Fibroblast of upper back skin (primary cell): ENCODE results near the gene RIPOR3.
"Not testable (repeated sequence)": the region's sequence is repeated elsewhere in the genome, so short reads cannot be mapped to it uniquely, and the experiment has no call there.

Source experiments
- DNase-seq: peaks from one replicate; pipeline ENCODE4 v3.0.0-alpha.2; 2013

The RIPOR3 gene

DNA sequence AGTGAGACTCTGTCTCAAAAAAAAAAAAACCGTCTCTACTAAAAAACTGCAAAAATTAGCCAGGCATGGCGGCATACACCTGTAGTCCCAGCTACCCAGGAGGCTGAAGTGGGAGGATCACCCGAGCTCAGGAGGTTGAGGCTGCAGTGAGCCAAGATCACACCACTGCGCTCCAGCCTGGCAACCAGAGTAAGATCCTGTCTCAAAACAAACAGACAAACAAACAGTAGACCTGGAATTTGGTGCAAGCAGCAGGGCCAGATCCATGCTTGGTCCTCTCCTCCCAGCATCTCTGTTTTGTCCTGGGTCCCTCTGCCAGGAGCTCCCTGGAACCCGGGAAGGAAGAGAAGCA lies 11.6 kb downstream of the RIPOR3 start:
- DNase-seq, result no peak

DNA sequence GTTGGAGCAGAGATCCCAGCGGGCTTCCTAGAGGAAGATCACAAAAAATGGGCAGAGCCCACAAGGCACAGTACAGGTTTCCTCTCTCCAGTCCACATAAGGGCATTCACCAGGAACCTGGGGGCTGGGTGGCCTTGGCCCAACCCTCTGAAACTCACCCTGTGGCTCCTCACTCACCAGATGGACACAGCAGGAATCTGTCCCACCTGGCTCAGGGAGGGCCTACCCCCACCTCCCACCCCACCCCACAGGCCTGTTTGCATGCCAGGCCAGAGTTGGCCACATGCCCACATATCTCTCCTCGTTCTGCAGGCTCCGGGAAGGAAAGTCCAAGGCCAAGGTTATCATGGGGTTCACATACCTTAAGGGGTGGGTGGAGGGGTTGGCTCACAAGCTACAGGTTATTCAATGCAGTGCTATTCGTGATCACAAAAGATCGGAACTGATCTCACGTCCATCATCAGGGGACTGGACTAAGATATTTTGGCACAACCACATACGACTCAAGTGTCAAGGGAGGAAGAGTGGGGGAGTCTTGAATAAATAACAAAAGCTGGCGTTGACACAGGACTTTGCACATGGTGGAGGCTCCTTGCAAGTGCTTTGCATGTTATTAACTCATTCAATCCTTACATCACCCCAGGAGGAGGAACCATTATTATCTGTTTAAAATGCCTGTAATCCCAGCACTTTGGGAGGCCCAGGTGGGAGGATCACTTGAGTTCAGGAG lies 13.0 kb downstream of the RIPOR3 start:
- no peak for DNase-seq

DNA sequence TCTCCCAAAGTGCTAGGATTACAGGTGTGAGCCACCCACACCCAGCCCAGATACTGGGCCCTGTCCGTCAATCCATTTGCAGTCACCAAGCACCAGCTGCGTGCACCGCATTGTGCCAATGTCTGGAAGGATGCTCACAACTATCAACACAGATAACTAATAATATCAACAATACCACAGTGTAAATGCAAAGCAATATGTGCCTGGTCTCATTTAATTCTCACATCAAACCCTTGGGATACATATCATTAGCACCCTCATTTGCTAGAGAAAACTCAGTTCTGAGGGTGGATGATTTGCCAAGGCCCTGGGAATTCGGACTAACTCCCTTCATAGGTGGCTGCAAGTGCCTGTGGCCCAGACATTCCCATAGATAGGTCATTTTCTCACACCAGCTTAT lies 14.5 kb downstream of the RIPOR3 start:
- DNase-seq, result no peak

DNA sequence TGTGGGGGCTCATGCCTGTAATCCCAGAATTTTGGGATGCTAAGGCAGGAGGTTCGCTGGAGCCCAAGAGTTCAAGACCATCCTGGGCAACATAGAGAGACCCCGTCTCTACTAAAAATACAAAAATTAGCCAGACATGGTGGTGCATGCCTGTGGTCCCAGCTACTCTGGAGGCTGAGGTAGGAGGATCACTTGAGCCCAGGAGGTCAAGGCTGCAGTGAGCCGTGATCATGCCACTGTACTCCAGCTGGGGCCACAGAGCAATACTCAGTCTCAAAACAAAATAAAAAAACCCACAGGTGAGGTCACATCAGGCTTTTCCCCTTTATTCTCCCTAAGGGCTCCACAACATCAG lies 15.0 kb downstream of the RIPOR3 start:
- DNase-seq, result not testable (repeated sequence)

DNA sequence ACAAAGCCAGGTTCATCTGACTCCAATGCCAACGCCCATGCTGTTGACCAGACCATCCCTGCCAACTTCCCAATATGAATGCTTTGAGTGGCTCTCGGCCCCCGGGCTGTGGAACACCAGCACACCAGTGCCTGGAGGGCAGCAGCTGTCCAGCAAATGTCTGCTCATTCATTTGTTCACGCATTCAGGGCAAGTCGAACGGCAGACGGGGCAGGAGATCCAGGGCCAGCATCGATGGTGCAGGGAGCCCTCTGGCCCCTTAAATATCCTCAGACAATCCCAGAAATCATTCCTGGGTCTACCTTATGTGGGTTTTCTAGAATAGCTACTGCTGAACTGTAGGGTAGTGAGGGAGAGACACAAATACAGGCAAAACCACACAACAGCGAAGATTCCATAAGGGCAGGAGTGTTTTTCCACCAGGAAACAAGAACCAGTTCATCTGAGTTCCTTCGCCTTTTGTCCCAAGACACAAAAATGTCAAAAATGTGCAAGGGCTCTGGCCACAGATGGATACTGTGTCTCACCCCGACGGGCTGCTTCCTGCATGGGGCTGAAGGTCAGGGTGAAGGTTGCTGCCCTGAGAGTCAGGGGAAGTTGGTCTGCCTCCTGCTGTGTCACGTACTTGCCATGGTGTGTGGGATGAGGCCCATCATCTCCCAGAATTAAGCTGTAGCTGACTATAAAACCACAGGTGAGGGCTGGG lies 15.5 kb downstream of the RIPOR3 start:
- DNase-seq, result no peak

DNA sequence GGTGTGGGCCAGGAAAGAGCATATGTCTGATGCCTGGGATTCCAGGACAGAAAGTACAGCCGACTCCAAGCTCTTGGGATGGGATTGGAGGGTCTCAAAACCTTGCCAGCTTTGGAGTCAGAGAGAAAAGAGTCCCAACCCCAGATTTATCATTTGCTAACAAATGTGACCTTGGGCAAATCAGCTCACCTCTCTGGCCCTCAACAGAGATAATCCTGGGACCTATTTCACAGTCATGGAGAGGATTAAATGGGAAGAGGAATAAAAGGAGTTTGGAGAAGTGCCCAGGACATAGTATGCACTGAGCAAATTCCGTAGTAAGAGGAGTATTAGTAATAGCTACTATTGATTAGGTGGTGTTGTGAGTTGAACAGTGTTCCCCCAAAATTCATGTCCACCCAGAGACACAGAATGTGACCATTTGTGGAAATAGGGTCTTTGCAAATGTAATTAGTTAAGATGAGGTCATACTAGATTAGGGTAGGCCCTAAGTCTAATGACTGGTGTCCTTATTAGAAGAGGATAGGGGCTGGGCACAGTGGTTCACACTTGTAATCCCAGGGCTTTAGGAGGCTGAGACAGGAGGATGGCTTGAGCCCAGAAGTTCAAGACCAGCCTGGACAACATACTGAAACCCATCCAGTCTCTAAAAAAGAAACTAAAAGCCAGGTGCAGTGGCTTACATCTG lies 17.1 kb downstream of the RIPOR3 start:
- DNase-seq, result no peak

DNA sequence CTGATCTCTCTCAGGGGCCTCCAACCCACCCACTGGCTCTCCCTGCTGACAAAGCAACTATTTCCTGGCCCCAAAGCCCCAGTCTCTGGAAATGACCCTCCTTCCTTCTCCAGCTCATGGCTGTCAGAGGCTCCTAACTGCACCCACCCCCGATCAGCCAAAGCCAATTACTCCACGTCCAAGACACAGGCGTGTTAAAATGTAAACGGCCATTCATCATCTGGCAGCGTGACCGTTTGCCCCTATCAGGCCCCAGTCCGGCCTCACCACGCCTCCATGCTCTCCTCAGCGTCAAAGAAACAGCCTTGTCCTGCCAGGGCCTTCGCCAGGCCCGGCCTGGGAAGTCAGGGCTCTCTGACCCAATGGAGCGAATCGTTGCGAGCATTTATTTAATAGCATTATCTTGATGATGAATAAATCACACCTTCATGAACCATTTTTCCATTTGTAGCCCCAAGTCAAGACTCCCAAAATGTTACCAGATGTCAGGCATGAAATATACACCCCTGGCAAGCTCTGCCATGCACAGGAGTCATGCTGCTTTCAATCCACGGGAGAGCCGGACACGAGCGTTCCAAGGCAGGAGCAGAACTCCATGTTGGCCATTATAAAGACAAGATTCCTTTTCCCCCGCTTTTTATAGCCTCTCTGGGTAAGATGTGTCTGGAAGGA lies 17.7 kb downstream of the RIPOR3 start:
- DNase-seq, result no peak

DNA sequence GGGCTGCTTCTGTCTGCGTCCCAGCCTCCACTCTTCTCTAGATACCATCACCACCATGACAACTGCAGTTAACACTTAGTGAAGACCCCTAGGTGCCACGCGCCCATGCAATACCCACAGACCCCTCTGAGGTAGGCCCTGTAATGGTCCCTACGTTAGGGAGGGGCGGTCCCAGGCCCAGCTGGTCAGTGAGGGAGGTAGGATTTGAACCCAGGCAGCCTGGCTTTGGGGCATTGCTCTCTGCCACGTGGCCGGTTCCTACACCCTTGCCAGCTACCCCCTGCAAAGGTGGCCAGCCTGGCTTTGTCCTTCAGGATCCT lies 18.2 kb downstream of the RIPOR3 start:
- DNase-seq, result no peak

DNA sequence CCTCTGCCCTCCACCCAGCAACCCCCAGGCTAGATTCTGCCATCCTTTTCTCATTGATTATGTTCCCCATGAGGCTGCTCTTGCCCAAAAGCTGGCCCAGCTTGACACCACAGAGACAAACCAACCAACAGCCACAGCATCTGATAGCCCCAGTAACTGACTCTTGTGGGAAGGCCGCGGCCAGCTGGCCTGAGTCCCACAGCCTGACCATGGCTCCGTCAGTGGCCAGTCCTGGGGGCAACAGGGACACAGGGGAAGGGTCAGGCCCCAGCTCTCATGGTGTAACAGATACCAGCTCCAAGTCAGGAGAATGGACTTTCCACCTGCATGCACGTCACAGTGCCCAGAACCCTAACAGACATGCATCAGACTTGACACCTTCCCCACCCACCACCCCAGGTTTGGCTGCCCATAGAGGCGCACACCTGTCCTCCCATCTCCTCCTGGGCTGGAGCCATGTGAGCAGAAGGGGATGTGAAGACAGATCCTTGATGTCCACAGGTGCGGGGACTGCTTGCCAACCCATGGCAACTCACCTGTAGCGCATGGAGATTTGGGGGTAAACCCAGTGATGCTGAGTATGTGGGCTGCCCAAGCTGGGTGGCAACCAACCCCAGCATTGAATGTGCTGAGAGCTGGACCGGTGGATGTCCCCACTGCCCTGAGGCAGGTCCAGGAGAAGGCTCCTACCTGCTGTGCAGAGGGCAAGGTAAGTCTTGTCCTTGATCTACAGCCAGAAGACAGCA lies 18.8 kb downstream of the RIPOR3 start:
- DNase-seq, result no peak

DNA sequence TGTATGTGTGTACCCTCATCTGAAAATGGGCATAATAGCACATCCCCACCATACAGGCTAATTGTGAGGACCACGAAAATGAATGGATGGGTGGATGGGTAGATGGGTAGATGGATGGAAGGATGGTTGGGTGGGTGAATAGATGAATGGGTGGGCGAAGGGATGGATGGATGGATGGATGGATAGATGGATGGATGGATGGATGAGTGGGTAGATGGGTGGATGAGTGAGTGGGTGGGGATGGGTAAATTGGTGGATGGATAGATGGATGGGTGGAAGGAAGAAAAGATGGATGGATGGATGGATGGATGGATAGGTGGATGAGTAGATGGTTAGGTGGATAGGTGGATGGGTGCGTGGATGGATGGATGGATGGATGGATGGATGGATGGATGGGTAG lies 19.7 kb downstream of the RIPOR3 start:
- DNase-seq, result no peak

DNA sequence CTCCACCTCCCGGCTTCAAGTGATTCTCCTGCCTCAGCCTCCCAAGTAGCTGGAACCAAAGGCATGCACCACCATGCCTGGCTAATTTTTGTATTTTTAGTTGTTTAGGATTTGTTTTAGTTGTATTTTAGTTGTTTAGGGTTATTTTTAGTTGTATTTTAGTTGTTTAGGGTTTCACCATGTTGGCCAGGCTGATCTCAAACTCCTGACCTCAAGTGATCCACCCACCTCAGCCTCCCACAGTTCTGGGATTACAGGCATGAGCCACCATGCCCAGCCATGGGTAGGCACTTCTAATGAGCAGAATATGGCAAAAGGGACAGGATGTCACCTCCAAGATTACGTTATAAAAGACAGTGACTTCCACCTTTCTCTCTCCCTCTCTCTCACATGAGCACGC lies 20.3 kb downstream of the RIPOR3 start:
- not testable (repeated sequence) for DNase-seq

DNA sequence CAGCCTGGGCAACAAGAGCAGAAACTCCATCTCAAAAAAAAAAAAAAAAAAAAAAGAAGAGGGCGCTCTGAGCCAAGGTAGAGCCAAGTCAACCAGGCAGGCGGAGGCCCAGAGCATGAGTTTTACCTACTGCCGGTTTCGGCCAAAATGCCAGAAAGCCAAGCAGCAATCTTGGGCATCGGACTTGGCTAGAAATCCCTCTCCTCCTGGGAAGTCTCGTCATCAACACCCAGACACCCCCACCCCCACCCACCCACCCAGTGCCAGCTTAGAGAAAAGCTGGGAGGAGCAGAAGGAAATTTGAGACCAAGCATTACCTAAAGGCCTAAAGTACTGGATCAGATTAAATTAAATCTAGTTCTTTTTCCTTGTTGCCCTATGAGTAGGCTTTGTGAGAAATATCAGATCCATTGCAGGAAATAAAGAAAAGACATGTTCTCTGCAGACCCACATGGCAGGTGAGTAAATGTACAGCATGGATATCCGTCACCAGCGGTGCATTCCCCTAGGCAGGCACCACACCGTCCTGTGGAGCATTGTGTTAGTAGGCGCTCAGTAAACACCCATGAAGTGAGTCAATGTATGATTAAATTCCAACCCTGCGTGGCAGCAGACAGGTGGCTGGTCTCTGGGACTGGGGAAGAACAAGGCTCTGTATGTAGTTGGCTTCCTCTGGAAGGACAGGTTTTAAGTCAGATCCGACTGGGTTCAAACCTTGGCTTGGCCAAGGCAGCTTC lies 21.0 kb downstream of the RIPOR3 start:
- DNase-seq, result no peak

DNA sequence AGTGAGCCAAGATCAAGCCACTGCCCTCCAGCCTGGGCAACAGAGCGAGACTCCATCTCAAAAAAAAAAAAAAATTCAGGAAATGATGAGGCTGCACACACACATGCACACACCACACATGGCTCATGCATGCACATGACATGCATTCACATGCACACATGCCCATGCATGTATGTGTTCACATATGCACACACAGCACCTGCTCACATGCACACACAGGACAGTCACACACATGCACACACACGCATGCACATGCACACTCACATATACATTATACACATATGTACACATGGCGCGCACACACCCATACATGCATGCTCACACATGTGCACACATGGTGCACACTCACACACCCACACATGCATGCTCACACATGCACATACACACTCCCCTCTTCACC lies 22.5 kb downstream of the RIPOR3 start:
- DNase-seq, result no peak

DNA sequence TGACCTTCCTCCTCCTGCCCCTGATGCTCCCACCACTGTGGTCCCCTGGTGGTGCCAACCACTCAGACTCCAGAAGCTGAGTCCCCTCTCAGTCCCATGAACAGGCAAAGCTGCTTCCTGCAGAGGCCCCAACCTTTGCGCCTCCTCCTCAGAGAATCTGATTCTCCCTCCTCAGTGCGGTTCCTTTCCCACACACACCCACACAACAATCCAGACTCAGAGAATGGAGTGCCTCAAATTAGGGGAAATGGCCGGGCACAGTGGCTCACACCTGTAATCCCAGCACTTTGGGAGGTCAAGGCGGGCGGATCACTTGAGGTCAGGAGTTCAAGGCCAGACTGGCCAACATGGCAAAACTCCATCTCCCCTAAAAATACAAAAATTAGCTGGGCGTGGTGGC lies 23.0 kb downstream of the RIPOR3 start:
- DNase-seq, result no peak

DNA sequence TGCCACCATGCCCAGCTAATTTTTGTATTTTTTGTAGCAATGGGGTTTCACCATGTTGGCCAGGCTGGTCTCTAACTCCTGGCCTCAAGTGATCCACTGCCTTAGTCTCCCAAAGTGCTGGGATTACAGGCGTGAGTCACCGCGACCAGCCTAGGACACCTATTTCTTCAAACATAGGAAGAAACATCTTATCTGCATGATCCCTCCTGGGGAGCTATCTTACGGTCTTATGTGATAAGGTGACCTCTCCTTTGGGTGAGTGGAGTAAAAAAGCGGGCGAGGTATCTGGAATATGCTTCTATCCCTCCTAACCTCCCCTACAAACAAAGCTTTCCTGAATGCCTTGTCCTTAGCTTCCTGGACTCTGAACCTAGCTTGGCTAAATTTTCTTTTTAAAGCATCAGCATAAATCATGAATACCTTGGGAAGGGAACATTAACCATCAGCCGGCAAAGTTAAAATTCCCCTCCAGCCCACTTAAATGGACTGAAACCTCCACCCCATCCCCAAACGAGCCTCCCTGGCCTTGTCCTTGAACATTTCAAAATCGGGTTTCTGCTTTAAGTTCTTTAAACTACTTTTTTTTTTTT lies 24.5 kb downstream of the RIPOR3 start:
- DNase-seq, result no peak

DNA sequence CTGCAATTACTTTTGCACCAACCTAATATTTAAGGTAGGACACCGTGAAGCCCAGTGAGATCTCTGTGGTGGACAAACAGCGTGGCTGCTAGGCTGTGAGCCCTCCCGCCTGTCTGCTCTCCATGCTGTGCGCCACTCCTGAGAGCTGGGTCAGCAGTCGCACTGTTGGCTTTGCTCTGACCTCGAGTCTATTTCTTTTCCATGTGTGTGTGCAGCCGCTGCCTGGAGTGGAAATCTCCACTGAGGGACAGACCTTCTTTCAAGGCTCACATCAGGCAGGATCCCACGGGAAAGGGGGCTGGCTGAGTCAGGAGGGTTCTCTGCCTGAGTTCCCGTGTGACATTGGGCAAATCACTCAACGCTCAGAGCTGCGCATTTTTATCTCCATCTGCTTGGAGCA lies 27.1 kb downstream of the RIPOR3 start:
- DNase-seq, result no peak

DNA sequence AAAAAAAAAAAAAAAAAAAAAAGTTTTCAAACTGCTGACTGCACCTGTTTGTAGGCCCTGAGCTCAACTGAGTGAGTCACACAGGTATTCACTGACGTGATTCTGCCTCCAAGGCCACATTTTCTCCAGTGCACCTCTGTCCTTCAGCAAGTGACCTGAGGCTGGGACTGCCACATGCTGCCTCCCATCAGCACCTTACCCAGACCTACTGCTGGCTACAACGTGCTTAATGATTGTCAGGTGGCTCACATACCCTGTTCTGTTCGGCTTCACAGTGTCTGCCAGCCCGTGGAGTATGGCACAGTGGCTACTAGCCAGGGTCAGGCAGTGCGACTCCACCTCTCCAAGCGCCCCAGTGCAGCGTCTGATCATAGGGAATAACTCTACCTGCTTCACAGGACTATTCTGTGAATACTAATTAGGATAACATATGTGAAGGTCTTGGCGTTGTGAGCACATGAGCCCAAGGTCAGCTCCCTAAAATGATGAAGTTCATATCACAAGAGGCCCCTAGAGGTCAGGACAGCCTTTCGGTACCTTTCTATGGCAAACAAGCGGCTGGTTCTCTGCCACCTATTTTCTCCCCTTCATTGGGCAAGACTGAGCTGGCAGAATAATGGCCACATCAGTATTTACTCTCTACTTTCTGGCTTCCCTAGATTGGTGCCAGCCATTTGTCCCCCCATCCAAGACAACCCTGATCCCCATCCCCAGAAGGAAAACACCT lies 28.1 kb downstream of the RIPOR3 start:
- no peak for DNase-seq

DNA sequence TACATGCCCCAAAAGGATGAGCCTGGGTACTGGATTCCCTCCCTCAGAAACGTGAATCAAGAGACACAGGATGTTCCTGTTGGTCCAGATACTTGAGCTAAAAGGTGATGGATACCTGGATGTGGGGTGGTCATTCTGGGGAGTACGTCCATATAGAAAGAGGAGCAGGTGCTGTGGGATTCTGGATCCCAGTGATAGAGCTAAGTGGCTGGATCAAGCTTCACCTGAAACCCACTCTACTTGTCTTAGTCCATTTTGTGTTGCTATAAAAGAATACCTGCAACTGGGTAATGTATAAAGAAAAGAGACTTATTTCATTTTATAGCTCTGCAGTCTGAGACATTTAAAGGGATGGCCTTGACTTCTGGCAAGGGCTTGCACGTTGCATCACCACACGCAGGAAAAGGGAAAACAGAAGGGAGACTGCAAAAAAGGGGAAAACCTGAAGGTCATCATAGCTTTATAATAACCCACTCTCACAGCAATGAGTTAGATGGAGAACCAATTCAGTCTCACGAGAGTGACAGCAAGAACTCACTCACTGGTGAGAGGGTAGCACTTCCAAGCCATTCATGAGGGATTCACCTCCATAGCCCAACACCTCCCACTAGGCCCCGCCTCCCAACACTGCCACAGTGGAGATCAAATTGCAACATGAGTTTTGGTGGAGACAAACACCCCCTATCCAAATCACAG lies 31.2 kb downstream of the RIPOR3 start:
- no peak for DNase-seq

DNA sequence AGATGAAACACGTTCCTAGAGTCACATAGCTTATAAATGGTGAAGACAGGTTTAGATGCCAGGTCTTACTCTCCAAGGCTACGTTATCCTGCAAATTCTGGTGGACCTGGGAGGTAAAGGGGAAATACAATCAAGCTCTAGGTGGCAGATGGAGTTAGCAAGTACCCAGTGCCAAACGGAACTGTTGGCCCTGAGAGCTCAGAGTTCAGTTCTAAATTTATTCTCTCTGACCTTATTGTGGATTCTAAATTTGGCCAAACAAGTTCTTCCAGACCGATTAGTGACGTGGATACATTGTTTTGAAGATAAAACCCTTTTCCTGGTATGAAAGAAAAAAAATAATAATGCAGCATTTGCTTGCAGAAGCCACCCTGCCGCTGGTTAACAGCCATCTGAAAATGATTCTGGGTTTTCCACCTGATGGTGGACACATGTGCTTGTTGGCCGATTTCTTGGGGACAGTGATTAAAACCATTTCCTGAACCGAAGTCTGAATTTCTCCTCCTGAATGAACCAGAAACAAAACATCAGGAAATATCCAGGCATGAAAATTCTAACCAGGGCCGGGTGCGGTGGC lies 32.5 kb downstream of the RIPOR3 start:
- DNase-seq, result no peak

DNA sequence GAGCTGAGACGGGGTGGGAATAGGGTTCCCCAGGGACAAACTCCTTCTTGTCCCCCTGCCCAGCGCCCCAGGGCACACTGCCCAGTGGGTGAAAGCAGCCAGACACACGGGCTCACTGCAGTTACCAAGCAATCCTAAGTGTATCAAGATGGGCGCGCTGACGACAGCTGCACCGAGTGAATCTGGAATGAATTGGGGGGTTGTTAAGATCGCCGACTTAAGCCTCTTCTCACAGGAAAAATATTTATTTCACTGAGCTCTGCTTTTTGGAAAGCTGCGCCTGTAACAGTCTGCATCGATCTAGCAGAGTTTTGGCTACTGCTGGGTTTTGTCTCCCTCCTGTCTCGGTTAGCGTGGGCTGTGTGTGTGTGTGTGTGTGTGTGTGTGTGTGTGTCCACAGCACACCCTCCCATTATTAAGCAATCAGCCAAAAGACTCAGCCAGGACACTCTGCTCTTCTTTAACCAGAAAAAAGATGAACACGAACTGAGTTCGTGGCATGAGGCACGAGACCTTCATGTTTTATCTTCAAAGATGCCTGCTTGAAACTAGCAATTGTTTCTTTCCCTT lies 35.9 kb downstream of the RIPOR3 start:
- DNase-seq, result peak; percentile 88
